Dermis blood vessel endothelial cell (primary cell): ENCODE results near the gene B3GALNT2. TPM values are rescaled to one million over a fixed set of nuclear protein-coding genes. Genes with fewer than 3 reads are reported as not detected.

Experiments
- DNase-seq: peaks from one replicate; pipeline ENCODE4 v3.0.0; 2010
- total RNA-seq: library from RNA; depleted of rRNA; stranded (reverse); fragments of >200 nt; gene quantifications from 2 replicates; pipeline ENCODE4 v1.2.3, GENCODE V29; 2014

Gene B3GALNT2
- total RNA-seq, 1 donor from 2014 or later = 53.3 TPM

DNA sequence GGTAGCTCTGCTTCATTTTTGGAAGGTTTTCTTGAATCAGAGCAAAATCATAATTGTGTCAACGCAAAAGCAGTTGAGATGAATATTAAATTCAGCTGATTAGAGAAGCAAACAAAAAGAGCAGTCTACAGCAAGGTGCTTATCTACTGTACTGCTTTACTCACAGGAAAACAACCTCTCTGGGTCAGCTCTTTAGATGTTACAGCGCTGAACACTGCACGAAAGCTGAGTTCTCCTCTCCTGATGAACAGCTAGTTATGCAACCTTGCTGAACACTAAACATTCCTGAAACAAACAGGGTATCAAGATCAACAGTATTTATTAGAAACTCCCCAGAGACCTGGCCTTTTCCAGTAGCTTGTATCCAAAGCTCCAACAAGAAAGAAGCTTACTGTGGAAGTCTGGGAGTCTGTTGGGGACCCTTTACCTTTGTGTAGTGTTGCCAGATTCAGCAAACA is 95.7 kb downstream of the B3GALNT2 start:
- no peak for DNase-seq

DNA sequence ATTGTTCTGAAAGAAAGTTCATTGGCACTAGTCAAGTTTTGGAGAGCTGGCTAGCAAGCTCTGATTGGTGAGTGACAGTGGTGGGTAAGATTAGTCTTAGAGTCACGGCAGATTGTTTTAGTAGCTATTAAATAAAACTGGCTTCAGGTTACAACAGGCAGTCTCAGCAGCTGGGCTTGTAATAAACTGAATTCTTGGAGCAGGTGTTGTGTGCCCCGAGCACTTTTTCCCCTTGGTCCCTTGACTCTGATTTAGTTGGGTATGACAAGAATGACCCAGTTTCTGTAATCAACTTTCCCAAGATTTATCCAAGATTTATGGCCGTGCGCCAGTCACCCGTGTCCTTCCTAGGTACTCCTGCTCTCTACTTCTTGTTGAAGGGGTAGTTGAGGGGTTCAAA is 96.8 kb downstream of the B3GALNT2 start:
- no peak for DNase-seq

DNA sequence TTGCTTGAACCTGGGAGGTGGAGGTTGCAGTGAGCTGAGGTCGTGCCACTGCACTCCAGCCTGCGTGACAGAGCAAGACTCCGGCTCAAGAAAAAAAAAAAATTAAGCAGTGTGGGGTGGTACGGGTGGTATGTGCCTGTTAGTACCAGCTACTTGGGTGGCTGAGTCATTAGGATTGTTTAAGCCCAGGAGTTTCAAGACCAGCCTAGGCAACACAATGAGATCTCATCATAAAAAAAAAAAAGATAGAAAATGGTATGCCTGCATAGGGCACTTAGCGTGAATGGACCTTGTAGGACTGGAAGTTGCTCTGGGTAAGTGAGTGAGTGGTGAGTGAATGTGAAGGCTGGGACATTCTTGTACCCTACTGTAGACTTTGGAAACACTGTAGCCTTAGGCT is 100.1 kb downstream of the B3GALNT2 start:
- DNase-seq = no peak

DNA sequence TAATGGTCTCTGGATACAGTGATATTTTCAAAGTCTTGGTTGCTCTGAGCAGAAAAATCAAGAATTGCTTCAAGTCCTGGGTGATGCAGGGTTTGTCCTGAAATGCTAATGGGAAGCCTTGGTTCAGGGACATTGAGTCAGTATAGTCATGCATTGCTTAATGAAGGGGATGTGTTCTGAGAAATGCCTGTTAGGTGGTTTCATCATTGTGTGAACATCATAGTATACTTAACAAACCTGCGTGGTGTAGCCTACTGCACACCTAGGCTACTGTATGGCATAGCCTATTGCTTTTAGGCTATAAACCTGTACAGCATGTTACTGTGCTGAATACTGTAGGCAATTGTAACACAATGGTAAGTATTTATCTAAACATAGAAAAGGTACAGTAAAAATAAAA is 100.7 kb downstream of the B3GALNT2 start:
- no peak for DNase-seq

DNA sequence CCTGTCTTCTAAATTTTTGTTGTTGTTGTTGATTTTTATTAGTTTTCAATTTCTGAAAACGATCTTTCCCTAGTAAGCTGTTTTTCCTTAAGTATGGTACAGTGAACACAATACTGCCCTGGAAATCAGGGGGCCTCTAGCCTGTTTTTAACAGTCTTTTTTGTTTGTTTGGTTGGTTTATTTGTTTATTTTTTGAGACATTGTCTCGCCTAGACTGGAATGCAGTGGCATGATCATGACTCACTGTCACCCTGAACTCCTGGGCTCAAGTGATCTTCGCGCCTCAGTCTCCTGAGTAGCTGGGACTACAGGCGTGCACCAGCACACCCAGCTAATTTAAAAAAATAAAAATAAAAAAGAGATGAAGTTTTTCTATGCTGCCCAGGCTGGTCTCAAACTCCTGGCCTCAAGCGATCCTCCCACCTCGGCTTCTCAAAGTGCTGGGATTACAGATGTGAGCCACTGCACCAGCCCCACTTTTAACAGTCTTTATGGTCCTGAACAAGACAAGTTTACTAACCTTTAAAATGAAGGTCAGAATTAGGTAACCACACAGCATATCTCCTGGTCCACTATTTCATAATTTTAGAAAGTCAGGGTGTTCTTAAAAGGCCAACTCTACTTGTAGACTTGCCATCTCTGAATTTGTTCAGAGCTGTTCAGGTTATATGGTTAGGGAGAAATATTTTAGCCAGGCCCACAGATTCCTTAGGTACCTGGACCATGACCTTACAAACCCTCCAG is 101.6 kb downstream of the B3GALNT2 start:
- DNase-seq = peak; percentile 34

DNA sequence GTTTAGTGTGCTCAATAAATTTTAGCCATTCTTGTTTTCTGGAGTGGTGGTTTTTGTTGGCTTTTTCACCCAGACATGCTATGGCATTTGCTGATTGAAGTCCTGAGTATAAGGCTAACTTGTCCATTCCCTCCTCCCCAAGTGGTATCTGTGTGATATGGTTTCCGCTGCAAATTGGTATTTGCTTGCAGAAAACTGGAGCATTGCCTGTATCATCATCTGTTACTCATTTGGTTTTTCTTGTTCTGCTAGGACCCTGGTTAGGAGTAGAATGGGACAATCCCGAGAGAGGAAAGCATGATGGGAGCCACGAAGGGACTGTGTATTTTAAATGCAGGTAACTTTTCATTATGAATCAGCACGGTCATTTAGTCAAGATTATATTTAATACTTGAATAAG is 103.0 kb downstream of the B3GALNT2 start:
- DNase-seq = no peak

Other genes starting within 250 kb of the B3GALNT2 start
- gene ARID4B, start 176.3 kb downstream of the B3GALNT2 start, total RNA-seq = 62.0 and 67.9 TPM in 2 replicates
- 24.7 and 31.5 TPM in 2 replicates for gene GGPS1, start 175.9 kb downstream of the B3GALNT2 start, total RNA-seq
- 17.5 and 22.4 TPM in 2 replicates for gene TBCE, start 137.0 kb downstream of the B3GALNT2 start, total RNA-seq
- 0.17 and 1.2 TPM in 2 replicates for gene GNG4, start 145.3 kb upstream of the B3GALNT2 start, total RNA-seq